ENCODE measurements around the gene AKR7A3.
A peak's percentile ranks its signal among the peaks of the same experiment; 100 is the strongest.

The AKR7A3 gene

DNA sequence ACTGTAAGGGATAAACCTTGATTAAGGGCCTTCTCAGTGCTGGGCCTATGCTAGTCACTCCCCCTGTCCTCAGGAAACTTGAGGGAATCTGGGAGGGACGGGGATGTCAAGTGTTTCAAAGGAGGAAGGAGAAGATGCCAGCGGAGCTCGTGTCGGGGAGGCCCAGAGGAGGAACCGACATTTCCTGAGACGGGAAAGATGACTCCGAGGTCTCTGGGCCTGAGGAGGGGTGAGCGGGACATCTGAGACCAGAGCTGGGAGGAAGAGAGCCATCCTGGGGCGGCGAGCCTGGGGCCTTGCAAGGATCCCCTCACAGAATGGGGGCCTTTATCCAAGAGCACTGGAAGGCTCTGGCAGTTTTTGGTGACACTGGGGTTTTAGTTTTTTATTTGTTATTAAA is 33.9 kb upstream of the AKR7A3 start:
- TF ChIP-seq, protein P1, sequence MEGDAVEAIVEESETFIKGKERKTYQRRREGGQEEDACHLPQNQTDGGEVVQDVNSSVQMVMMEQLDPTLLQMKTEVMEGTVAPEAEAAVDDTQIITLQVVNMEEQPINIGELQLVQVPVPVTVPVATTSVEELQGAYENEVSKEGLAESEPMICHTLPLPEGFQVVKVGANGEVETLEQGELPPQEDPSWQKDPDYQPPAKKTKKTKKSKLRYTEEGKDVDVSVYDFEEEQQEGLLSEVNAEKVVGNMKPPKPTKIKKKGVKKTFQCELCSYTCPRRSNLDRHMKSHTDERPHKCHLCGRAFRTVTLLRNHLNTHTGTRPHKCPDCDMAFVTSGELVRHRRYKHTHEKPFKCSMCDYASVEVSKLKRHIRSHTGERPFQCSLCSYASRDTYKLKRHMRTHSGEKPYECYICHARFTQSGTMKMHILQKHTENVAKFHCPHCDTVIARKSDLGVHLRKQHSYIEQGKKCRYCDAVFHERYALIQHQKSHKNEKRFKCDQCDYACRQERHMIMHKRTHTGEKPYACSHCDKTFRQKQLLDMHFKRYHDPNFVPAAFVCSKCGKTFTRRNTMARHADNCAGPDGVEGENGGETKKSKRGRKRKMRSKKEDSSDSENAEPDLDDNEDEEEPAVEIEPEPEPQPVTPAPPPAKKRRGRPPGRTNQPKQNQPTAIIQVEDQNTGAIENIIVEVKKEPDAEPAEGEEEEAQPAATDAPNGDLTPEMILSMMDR (IDR thresholded peaks at IDR 0.05; ENCODE audit: insufficient read depth, low read length, missing control alignments), result no peak
- ChIA-PET POLR2A (no interaction called here), CTCF (interaction anchor here (1.4 kb wide), 1 partner anchor 9 kb away, joined by 3 read pairs; no protein-coding TSS in a partner anchor)
- DNase-seq (ENCODE audit: low read depth, low spot score), result no peak
- no peak overlapping the region for H3K4me3 ChIP-seq (ENCODE audit: low read depth, low read length)

DNA sequence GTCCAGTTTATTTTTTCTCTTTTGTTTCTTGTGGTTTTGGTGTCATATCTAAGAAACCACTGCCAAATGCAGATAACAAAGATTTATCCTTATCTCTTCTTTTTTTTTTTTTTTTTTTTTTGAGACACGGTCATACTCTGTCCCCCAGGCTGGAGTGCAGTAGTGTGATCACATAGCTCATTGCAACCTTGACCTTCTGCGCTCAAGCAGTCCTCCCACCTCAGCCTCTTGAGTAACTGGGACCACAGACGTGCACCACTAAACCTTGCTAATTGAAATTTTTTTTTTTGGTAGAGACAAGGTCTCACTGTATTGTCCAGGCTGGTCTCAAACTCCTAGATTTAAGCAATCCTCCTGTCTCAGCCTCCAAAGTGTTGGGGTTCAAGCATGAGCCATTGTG is 32.5 kb upstream of the AKR7A3 start:
- ChIA-PET POLR2A (no interaction called here), CTCF (no interaction called here)
- TF ChIP-seq, protein P1 (IDR thresholded peaks at IDR 0.05; ENCODE audit: insufficient read depth, low read length, missing control alignments), result no peak
- H3K4me3 ChIP-seq (ENCODE audit: low read depth, low read length), result no peak overlapping the region
- no peak for DNase-seq (ENCODE audit: low read depth, low spot score)

DNA sequence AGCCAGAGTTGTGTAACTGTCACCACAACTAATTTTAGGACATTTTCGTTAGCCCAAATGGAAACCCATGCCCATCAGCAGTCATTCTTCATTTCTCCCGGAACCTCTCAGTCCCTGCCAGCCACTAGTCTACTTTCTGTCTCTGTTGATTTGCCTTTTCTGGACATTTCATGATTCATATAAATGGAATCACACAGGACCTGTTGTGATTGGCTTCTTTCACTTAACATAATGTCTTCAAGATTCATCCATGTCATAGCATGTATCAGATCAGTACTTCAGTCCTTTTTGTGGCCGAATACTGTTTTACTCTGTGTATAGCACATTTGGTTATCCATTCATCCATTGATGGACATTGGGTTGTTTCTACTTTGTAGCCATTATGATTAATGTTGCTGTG is 30.6 kb upstream of the AKR7A3 start:
- CTCF ChIA-PET, result interaction anchor here (1.4 kb wide), 1 partner anchor 22 kb away, joined by 3 read pairs; no protein-coding TSS in a partner anchor
- POLR2A ChIA-PET, result interaction anchor here (0.7 kb wide), 1 partner anchor 16 kb away, joined by 4 read pairs; no protein-coding TSS in a partner anchor
- no peak for DNase-seq (ENCODE audit: low read depth, low spot score)
- TF ChIP-seq, protein P1 (IDR thresholded peaks at IDR 0.05; ENCODE audit: insufficient read depth, low read length, missing control alignments), result no peak
- H3K4me3 ChIP-seq (ENCODE audit: low read depth, low read length), result no peak overlapping the region

DNA sequence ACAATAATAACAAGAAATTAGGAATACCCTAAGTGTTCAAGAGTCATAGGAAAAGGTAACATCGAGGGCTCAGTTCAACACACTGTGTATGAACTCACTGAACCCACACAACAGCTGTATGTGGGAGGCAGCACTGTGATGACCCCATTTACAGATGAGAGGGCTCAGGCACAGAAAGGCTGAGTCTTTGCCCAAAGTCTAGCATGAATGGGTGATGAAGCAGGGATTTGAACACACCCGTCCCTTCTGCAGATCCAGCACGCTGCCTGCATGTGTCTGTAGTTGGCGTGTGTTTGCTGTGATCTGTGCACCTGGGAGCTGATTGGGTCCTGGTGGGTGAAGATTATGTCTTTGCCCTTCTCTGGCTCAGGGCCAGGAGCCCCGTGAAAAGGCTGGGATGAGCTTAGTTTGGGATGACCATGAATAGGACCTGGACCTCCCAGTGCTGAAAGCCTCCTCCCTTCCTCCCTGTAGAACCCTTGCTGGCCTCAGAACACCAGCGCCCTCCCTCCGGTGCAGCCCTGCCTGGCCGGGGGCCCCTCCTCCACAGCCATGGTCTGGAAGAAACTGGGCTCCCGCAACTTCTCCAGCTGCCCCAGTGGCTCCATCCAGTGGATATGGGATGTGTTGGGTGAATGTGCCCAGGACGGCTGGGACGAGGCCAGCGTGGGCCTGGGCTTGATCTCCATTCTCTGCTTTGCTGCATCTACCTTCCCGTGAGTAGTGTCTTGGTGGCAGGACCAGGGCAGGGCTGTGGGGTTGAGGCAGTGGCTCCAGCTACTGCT is 28.7 kb upstream of the AKR7A3 start:
- TF ChIP-seq, protein P1 (IDR thresholded peaks at IDR 0.05; ENCODE audit: insufficient read depth, low read length, missing control alignments), result no peak
- no peak for DNase-seq (ENCODE audit: low read depth, low spot score)
- ChIA-PET CTCF (interaction anchor here (0.8 to 1.1 kb wide), 2 partner anchors 14 to 334 kb away, joined by 3 to 5 read pairs; no protein-coding TSS in a partner anchor), POLR2A (no interaction called here)
- H3K4me3 ChIP-seq (ENCODE audit: low read depth, low read length), result no peak overlapping the region

DNA sequence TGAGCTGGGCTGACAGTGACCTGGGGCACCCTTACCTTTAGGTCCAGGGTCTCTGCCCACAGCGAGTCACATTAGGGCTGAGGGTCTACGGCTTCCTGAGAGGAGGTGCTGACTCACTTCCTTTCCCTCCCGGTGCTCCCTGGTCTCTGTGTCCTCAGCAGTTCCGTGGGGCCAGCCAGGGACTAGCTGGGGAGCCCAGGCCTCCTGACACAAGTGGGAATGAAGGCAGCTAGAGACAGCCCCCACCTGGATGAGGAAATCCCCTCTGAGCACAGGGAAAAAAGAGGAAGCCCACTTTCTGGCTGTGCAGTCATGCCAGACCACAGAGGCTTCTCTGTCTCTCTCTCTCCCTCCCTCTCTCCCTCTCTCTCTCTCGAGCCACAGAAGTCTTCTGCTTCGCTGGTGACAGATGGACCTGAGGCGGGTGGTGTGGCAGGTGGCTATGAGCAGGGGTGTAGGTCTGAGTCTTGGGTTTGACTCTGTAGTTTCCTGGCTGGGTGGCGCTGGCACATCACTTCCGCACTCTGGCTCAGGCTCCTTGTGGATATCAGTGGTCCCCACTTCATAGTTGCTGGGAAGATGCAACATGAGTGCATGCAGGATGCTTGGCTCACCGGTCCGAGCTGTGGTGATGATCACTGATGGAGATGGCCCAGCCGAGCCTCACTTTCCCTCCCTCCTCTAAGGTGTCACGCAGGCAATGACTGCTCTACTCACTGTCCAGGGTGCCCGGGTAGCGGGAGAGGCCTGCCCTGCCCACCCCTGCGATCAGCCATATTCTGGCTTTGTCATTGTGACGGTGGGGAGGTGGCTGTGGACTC is 27.0 kb upstream of the AKR7A3 start:
- DNase-seq (ENCODE audit: low read depth, low spot score), result no peak
- TF ChIP-seq, protein P1 (IDR thresholded peaks at IDR 0.05; ENCODE audit: insufficient read depth, low read length, missing control alignments), result no peak
- CTCF ChIA-PET, result interaction anchor here (1.0 to 1.2 kb wide), 2 partner anchors 333 to 338 kb away, joined by 3 to 4 read pairs; no protein-coding TSS in a partner anchor
- peak overlapping the region; percentile 8; the same call in 1 of the 2 replicates for H3K4me3 ChIP-seq (ENCODE audit: low read depth, low read length)
- POLR2A ChIA-PET, result interaction anchor here (0.8 kb wide), 1 partner anchor 17 kb away, joined by 3 read pairs; no protein-coding TSS in a partner anchor
